Activated CD4-positive, alpha-beta T cell treated with anti-CD3 and anti-CD28 coated beads, Interleukin-2, amount 10 ng/mL, durations not matched to agents 7 days and 5 days (primary cell): ENCODE data around the gene RNF5. TPM values are rescaled to one million over a fixed set of nuclear protein-coding genes. Genes with fewer than 3 reads are reported as not detected.
A peak's percentile ranks its signal among the peaks of the same experiment; 100 is the strongest.
"Not testable (repeated sequence)": the region's sequence is repeated elsewhere in the genome, so short reads cannot be mapped to it uniquely, and the experiment has no call there.

Source experiments
- CTCF ChIA-PET: fragments of 350-600 bp; sonication (Branson Sonifier 250); formaldehyde crosslinking; loops from one replicate; lab custom pipeline; 2021; ENCODE audit warnings: antibody characterized with exemption; lab: Charles Lee
- POLR2A ChIA-PET: fragments of 350-600 bp; sonication (Branson Sonifier 250); formaldehyde crosslinking; loops from one replicate; lab custom pipeline; 2021; ENCODE audit warnings: antibody characterized with exemption; lab: Charles Lee
- DNase-seq: peaks from one replicate; pipeline ENCODE4 v3.0.0-alpha.2; 2020
- H3K27ac Mint-ChIP-seq: one replicate; pipeline ENCODE4 v1.8.0; 2021; ENCODE audit warnings: mild to moderate bottlenecking, moderate library complexity, mixed read lengths
- H3K27me3 Mint-ChIP-seq: one replicate; pipeline ENCODE4 v1.8.0; 2021; ENCODE audit warnings: mixed read lengths
- H3K36me3 Mint-ChIP-seq: one replicate; pipeline ENCODE4 v1.8.0; 2021; ENCODE audit warnings: low read depth, mixed read lengths
- H3K4me1 Mint-ChIP-seq: one replicate; pipeline ENCODE4 v1.8.0; 2021; ENCODE audit warnings: mixed read lengths
- H3K4me3 Mint-ChIP-seq: one replicate; pipeline ENCODE4 v1.8.0; 2021; ENCODE audit warnings: mild to moderate bottlenecking, moderate library complexity, mixed read lengths
- H3K9me3 Mint-ChIP-seq: one replicate; pipeline ENCODE4 v1.8.0; 2021; ENCODE audit warnings: mixed read lengths
- total RNA-seq, 2 experiments: library from RNA; stranded (reverse); gene quantifications; one replicate each; pipeline ENCODE4 v1.2.3, GENCODE V29; 2021

The RNF5 gene
- total RNA-seq, 2 experiments from 2014 or later, result 39.8 to 49.7 TPM

GRCh38 chr6:32196682-32197616, 18.7 kb downstream of the RNF5 start:
- DNase-seq, result no peak
- Mint-ChIP-seq H3K4me1 (peaks cover 31% of the 10 kb centered on the region), H3K9me3 (no peaks in the 10 kb centered on the region), H3K27me3 (no peaks in the 10 kb centered on the region), H3K36me3 (peaks cover 4% of the 10 kb centered on the region), H3K4me3 (peak overlapping the region; percentile 91), H3K27ac (peak overlapping the region; percentile 99)
- CTCF ChIA-PET, result interaction anchor here (1.0 to 1.2 kb wide), 2 partner anchors 9 to 67 kb away, joined by 4 to 5 read pairs; partner anchors contain the start of gene FKBPL
- POLR2A ChIA-PET, result no interaction called here

- Mint-ChIP-seq H3K4me1 (peaks cover 27% of the 10 kb centered on the region), H3K4me3 (no peak overlapping the region), H3K27me3 (no peaks in the 10 kb centered on the region), H3K27ac (peak overlapping the region; percentile 57), H3K36me3 (no peaks in the 10 kb centered on the region), H3K9me3 (no peaks in the 10 kb centered on the region)
- CTCF ChIA-PET, result interaction anchor here (0.6 to 1.2 kb wide), 2 partner anchors 18 to 69 kb away, joined by 3 to 4 read pairs; partner anchors contain the start of gene FKBPL
- POLR2A ChIA-PET, result no interaction called here
- DNase-seq, result no peak
Measured at GRCh38 chr6:32198345-32198696, 20.1 kb downstream of the RNF5 start.

DNA sequence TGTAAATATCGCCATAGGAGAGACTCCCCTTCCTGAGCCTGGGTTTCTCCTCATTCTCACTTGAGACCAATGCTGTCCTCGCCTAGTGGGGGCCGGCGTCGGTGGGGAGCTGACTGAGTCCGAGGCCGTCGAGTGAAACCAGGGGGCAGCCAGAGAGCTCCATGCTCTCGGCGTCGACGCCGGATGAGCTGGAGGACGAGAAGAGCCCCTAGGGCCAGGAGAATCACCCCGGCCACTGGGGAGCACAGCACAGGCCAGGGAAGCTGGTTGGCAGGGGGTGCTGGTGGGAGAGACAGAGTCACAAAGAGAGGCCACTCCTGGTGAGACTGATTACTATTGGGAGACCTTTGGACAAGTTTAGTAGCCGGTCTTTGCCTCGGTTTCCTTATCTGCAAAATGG, 20.7 kb downstream of the RNF5 start:
- POLR2A ChIA-PET, result no interaction called here
- CTCF ChIA-PET, result no interaction called here
- no peak overlapping the region for H3K4me3 Mint-ChIP-seq

GRCh38 chr6:32200711-32201475, 22.7 kb downstream of the RNF5 start:
- ChIA-PET POLR2A (interaction anchor here (0.7 kb wide), 1 partner anchor 504 kb away, joined by 3 read pairs; no protein-coding TSS in a partner anchor), CTCF (no interaction called here)
- Mint-ChIP-seq H3K27me3 (peaks cover 8% of the 10 kb centered on the region), H3K4me1 (peaks cover 5% of the 10 kb centered on the region), H3K4me3 (no peak overlapping the region), H3K9me3 (no peaks in the 10 kb centered on the region), H3K27ac (peak overlapping the region; percentile 57), H3K36me3 (no peaks in the 10 kb centered on the region)
- no peak for DNase-seq

More for the DNA sequence above, 20.7 kb downstream of the RNF5 start:
- no peaks in the 10 kb centered on the region for H3K9me3 Mint-ChIP-seq
- H3K4me1 Mint-ChIP-seq, result peaks cover 21% of the 10 kb centered on the region
- H3K36me3 Mint-ChIP-seq, result no peaks in the 10 kb centered on the region
- peaks cover 1% of the 10 kb centered on the region for H3K27me3 Mint-ChIP-seq
- no peak overlapping the region for H3K27ac Mint-ChIP-seq
- DNase-seq, result no peak

- no peak for DNase-seq
- no peak overlapping the region for H3K4me3 Mint-ChIP-seq
- ChIA-PET CTCF (interaction anchor here (0.6 to 1.3 kb wide), 2 partner anchors 23 to 706 kb away, joined by 3 to 4 read pairs; no protein-coding TSS in a partner anchor), POLR2A (no interaction called here)
- H3K27ac Mint-ChIP-seq, result no peak overlapping the region
- peaks cover 8% of the 10 kb centered on the region for H3K27me3 Mint-ChIP-seq
- H3K9me3 Mint-ChIP-seq, result no peaks in the 10 kb centered on the region
- no peaks in the 10 kb centered on the region for H3K4me1 Mint-ChIP-seq
- no peaks in the 10 kb centered on the region for H3K36me3 Mint-ChIP-seq
Measured at GRCh38 chr6:32202186-32202585, 24.0 kb downstream of the RNF5 start.

- ChIA-PET POLR2A (no interaction called here), CTCF (interaction anchor here (0.6 to 1.3 kb wide), 2 partner anchors 25 to 1818 kb away, joined by 3 to 4 read pairs; no protein-coding TSS in a partner anchor)
- no peak overlapping the region for H3K4me3 Mint-ChIP-seq
- no peaks in the 10 kb centered on the region for H3K36me3 Mint-ChIP-seq
- no peaks in the 10 kb centered on the region for H3K9me3 Mint-ChIP-seq
- no peak for DNase-seq
- peaks cover 10% of the 10 kb centered on the region for H3K27me3 Mint-ChIP-seq
- no peaks in the 10 kb centered on the region for H3K4me1 Mint-ChIP-seq
- no peak overlapping the region for H3K27ac Mint-ChIP-seq
Measured at GRCh38 chr6:32203426-32204267, 25.4 kb downstream of the RNF5 start.

DNA sequence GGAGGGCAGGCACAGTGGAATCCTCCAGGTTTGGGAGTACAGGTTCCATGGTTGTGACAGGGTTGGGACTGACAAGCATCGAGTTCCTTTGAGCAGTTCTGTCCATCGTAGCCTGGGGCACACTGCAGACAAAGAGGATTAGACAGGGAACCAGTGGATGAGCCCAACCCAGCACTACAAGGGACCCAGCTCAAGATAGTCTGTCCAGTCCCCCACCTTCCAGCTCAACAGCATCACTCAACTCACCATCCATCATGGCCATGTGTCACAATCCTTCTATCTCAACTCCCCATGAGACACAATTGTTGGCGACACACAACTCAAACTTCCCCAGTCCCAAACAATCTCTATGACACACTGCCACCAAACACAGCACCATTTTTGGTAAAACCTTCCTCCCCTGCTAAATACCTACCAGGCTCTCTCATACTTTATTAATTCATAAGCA, 26.1 kb downstream of the RNF5 start:
- Mint-ChIP-seq H3K27me3 (peaks cover 10% of the 10 kb centered on the region), H3K4me3 (no peak overlapping the region), H3K27ac (no peak overlapping the region), H3K36me3 (no peaks in the 10 kb centered on the region), H3K9me3 (no peaks in the 10 kb centered on the region), H3K4me1 (no peaks in the 10 kb centered on the region)
- no peak for DNase-seq
- CTCF ChIA-PET, result interaction anchor here (1.2 kb wide), 1 partner anchor 9 kb away, joined by 4 read pairs; no protein-coding TSS in a partner anchor
- POLR2A ChIA-PET, result no interaction called here

DNA sequence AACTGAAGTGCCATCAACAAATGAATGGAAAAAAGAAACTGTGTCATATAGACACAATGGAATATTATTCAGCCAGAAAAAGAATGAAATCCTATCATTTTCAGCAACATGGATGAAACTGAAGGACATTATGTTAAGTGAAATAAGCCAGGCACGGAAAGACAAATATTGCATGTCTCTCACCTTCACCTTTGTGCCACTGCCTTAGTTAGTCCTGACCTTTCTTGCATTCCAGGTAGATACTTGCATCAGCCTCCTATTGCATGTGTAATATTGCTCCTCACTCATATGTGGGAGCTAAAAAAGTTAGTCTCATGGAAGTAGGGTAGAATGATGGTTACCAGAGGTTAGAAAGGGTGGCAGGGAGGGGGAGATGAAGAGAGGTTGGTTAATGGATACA, 30.8 kb downstream of the RNF5 start:
- DNase-seq, result no peak
- POLR2A ChIA-PET, result no interaction called here

DNA sequence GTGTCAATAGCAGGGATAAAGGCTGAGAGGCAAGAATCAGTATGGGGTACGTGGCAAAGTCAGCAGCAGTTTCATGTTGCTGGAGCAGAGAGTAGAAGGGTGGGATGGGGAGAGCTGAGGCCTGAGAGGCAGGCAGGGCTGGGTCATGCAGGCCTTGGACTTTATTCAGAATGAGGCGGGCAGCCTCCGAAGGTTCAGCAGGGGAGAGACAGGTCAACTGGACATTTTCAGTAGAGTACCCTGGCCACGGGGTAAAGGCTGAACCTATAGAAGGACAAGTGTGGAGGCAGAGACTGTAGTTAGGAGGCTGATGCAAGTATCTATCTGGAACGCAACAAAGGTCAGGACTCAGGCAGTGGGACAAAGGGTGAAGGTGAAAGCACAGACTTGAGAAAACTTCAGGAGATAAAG, 32.0 kb downstream of the RNF5 start:
- Mint-ChIP-seq H3K4me1 (no peaks in the 10 kb centered on the region), H3K27me3 (peaks cover 3% of the 10 kb centered on the region), H3K9me3 (no peaks in the 10 kb centered on the region), H3K27ac (no peak overlapping the region), H3K36me3 (no peaks in the 10 kb centered on the region), H3K4me3 (no peak overlapping the region)
- POLR2A ChIA-PET, result no interaction called here
- CTCF ChIA-PET, result no interaction called here
- DNase-seq, result no peak

More for the DNA sequence above, 30.8 kb downstream of the RNF5 start:
- no peak overlapping the region for H3K4me3 Mint-ChIP-seq
- no peaks in the 10 kb centered on the region for H3K9me3 Mint-ChIP-seq
- H3K27ac Mint-ChIP-seq, result no peak overlapping the region
- H3K4me1 Mint-ChIP-seq, result no peaks in the 10 kb centered on the region
- H3K27me3 Mint-ChIP-seq, result peaks cover 9% of the 10 kb centered on the region
- H3K36me3 Mint-ChIP-seq, result no peaks in the 10 kb centered on the region
- CTCF ChIA-PET, result no interaction called here

GRCh38 chr6:32211432-32211831, 33.2 kb downstream of the RNF5 start:
- H3K4me3 Mint-ChIP-seq, H3K27ac Mint-ChIP-seq, H3K4me1 Mint-ChIP-seq, H3K27me3 Mint-ChIP-seq, POLR2A ChIA-PET, CTCF ChIA-PET, H3K9me3 Mint-ChIP-seq, H3K36me3 Mint-ChIP-seq, DNase-seq: not testable (repeated sequence)

- no peak overlapping the region for H3K27ac Mint-ChIP-seq
- POLR2A ChIA-PET, result no interaction called here
Measured at GRCh38 chr6:32212076-32212760, 34.0 kb downstream of the RNF5 start.

GRCh38 chr6:32213649-32214048, 35.4 kb downstream of the RNF5 start:
- POLR2A ChIA-PET, result no interaction called here

More at GRCh38 chr6:32212076-32212760, 34.0 kb downstream of the RNF5 start:
- CTCF ChIA-PET, result no interaction called here
- Mint-ChIP-seq H3K9me3 (no peaks in the 10 kb centered on the region), H3K36me3 (no peaks in the 10 kb centered on the region), H3K4me1 (no peaks in the 10 kb centered on the region), H3K4me3 (no peak overlapping the region), H3K27me3 (peaks cover 3% of the 10 kb centered on the region)
- no peak for DNase-seq

More at GRCh38 chr6:32213649-32214048, 35.4 kb downstream of the RNF5 start:
- CTCF ChIA-PET, result no interaction called here
- Mint-ChIP-seq H3K4me3 (no peak overlapping the region), H3K36me3 (no peaks in the 10 kb centered on the region), H3K27ac (no peak overlapping the region), H3K9me3 (no peaks in the 10 kb centered on the region), H3K27me3 (peaks cover 2% of the 10 kb centered on the region), H3K4me1 (no peaks in the 10 kb centered on the region)
- no peak for DNase-seq
